Vagina (tissue), 2 donors: ENCODE measurements around the gene CHRNB4. TPM values are rescaled to one million over a fixed set of nuclear protein-coding genes. Genes with fewer than 3 reads are reported as not detected.

ENCODE experiments used
- DNase-seq, 2 donors: peaks; one replicate each; pipeline ENCODE4 v3.0.0-alpha.2; 2017; ENCODE audit errors: extremely low spot score in 2 of 2
- H3K27ac ChIP-seq: fragments of 200-600 bp; sonication (generic); one replicate; pipeline ENCODE4 v1.5.1; 2019
- H3K27me3 ChIP-seq: fragments of 200-600 bp; sonication (generic); one replicate; pipeline ENCODE4 v1.5.1; 2019
- H3K36me3 ChIP-seq, 2 donors: fragments of 200-600 bp; sonication (generic); one replicate each; pipeline ENCODE4 v1.5.1; 2017 to 2019
- H3K4me1 ChIP-seq: fragments of 200-600 bp; sonication (generic); one replicate; pipeline ENCODE4 v1.5.1; 2019
- H3K4me3 ChIP-seq, 2 donors: fragments of 200-600 bp; sonication (generic); 1 replicate in 1 of 2; 2 replicates in 1 of 2; pipeline ENCODE4 v1.5.1; 2016 to 2019
- H3K9me3 ChIP-seq: fragments of 200-600 bp; sonication (generic); one replicate; pipeline ENCODE4 v1.5.1; 2019
- CTCF ChIP-seq, 3 experiments: fragments of 450-650 bp in 2 of 3; fragments of 200-600 bp in 1 of 3; sonication (generic) in 1 of 3; IDR thresholded peaks; one replicate each; pipeline ENCODE4 v1.5.1; 2017 to 2019; ENCODE audit warnings: antibody characterized with exemption in 3 of 3, mild to moderate bottlenecking in 2 of 3, moderate library complexity in 2 of 3
- POLR2A ChIP-seq, 2 donors: fragments of 450-650 bp; IDR thresholded peaks; one replicate each; pipeline ENCODE4 v1.6.1; 2017; ENCODE audit warnings: antibody characterized with exemption in 2 of 2, mild to moderate bottlenecking in 2 of 2, moderate library complexity in 2 of 2
- POLR2AphosphoS5 ChIP-seq, 2 donors: sonication (generic); formaldehyde crosslinking; IDR thresholded peaks; one replicate each; pipeline ENCODE4 v1.9.0; 2017; ENCODE audit warnings: antibody characterized with exemption in 2 of 2, mild to moderate bottlenecking in 2 of 2, low read depth in 1 of 2; ENCODE audit not compliant: insufficient read depth in 1 of 2
- intact Hi-C: fragments of 100-400 bp; cut with DNase I; formaldehyde crosslinking; loops from one replicate; pipeline ENCODE4 v1.15.1; 2023
- total RNA-seq: library from RNA; depleted of rRNA; stranded (reverse); fragments of >200 nt; gene quantifications from one replicate; pipeline ENCODE4 v1.2.3, GENCODE V29; 2016

Gene CHRNB4
- total RNA-seq, 1 donor from 2014 or later, result 0.74 TPM

DNA sequence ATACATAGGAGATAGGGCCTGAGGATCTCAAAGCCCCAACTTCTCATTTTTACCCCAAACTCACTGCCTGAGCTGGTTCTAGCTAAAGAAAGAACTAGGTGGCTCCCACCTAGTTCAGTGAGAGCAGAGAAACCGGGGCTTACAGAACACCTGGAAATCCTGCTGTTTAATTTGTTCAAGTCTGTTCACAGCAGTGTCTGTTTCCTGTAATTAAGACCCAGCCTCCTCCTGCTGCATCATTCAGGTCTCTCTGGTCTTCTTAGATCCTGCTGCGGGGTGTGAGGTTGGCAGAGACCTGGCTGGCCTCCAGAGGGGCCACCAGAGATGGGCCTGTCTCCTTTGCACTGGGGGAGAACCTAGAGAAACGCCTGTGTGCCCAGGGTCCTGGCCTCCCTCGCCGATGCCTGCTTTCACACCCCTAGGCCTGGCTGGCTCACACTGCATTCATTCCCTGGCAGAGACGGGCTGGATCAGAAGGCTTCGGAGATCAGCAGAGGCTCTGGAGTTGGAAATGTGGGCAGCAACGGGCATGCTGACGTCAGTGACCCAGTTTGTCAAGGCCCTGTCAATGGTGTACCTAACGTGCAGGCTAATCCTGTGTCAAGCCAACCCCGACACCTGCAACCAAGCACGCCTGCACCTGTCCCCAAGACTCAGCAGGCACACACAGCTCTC lies 15.3 kb downstream of the CHRNB4 start:
- intact Hi-C loops, result no loop called here
- Histone ChIP-seq H3K36me3 (no peaks in the 10 kb centered on the region), H3K27me3 (peaks cover 5% of the 10 kb centered on the region), H3K9me3 (no peaks in the 10 kb centered on the region), H3K4me3 (no peak overlapping the region), H3K27ac (no peak overlapping the region), H3K4me1 (peaks cover 5% of the 10 kb centered on the region)
- TF ChIP-seq POLR2A (IDR thresholded peaks at IDR 0.05) (no peak), CTCF (IDR thresholded peaks at IDR 0.05) (no peak)
- no peak for DNase-seq

- TF ChIP-seq POLR2AphosphoS5 (IDR thresholded peaks at IDR 0.05; ENCODE audit: insufficient read depth in 1 of 2, low read depth in 1 of 2) (no peak), POLR2A (IDR thresholded peaks at IDR 0.05) (no peak), CTCF (IDR thresholded peaks at IDR 0.05) (no peak)
- H3K4me1 ChIP-seq, result peaks cover 14% of the 10 kb centered on the region
- H3K4me3 ChIP-seq, result no peak overlapping the region
- intact Hi-C loops, result loop anchor here (5.0 kb wide), 1 partner anchor 82 kb away; no protein-coding TSS in a partner anchor
- DNase-seq, result no peak
- H3K27me3 ChIP-seq, result peaks cover 13% of the 10 kb centered on the region
- no peaks in the 10 kb centered on the region for H3K9me3 ChIP-seq
- H3K27ac ChIP-seq, result no peak overlapping the region
- H3K36me3 ChIP-seq, result no peaks in the 10 kb centered on the region
Measured at GRCh38 chr15:78624651-78625590, 16.1 kb downstream of the CHRNB4 start.

GRCh38 chr15:78623786-78624497 lies 17.1 kb downstream of the CHRNB4 start:
- Histone ChIP-seq H3K36me3 (no peaks in the 10 kb centered on the region), H3K9me3 (no peaks in the 10 kb centered on the region), H3K4me3 (no peak overlapping the region), H3K27me3 (peaks cover 13% of the 10 kb centered on the region), H3K27ac (no peak overlapping the region), H3K4me1 (peaks cover 20% of the 10 kb centered on the region)
- intact Hi-C loops, result loop anchor here (5.0 kb wide), 1 partner anchor 83 kb away; no protein-coding TSS in a partner anchor
- no peak for DNase-seq
- TF ChIP-seq POLR2AphosphoS5 (IDR thresholded peaks at IDR 0.05; ENCODE audit: insufficient read depth in 1 of 2, low read depth in 1 of 2) (no peak), POLR2A (IDR thresholded peaks at IDR 0.05) (no peak), CTCF (IDR thresholded peaks at IDR 0.05) (no peak)

DNA sequence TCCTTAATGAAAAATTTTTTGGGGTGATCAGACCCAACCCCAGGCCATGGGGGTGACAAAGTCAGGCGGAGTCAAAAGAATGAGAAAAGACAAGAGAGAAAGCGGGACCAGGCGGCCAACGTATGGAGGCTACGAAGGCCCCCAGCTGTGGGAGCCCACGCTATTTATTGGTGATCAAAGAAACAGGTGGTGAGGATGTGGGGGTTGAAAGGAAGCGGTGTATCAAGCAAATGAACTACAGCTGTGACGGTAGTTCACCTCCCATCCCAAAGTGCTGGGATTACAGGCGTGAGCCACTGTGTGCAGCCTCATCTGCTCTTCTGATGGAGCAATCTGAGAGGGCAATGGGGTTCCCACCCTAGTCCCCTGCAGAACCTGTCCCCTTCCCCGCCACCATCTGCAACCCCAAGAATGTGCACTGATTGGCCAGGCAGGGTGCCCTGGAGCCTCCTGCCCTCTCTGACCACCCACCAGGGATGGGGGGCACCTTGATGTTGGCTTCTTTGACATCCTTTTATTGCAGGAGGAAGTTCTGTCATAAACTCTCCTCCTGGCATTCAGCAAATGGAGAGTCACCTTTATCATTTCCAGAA lies 19.1 kb downstream of the CHRNB4 start:
- Histone ChIP-seq H3K36me3 (no peaks in the 10 kb centered on the region), H3K4me3 (no peak overlapping the region), H3K27me3 (peaks cover 13% of the 10 kb centered on the region), H3K27ac (no peak overlapping the region), H3K4me1 (peaks cover 20% of the 10 kb centered on the region), H3K9me3 (no peaks in the 10 kb centered on the region)
- no peak for TF ChIP-seq POLR2A (IDR thresholded peaks at IDR 0.05)
- no peak for TF ChIP-seq CTCF (IDR thresholded peaks at IDR 0.05)
- DNase-seq, result no peak
- intact Hi-C loops, result loop anchor here (5.0 kb wide), 1 partner anchor 85 kb away; no protein-coding TSS in a partner anchor
